ENCODE results near the gene HDC.

DNA sequence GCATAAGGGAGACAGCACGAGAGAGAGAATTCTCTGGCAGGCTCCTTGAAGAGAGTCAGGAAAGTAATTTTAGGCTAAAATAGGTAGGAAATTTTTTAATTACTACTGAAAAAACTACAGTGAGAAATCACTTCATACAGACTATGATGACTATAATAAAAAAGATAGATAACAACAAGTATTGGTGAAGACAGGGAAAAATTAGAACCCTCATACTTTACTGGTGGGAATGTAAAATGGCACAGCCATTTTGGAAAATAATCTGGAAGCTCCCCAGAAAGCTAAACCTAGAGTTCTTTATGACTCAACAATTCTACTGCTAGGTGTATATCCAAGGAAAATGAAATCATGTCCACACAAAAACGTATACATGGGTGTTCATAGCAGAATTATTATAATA is 2.1 kb upstream of the HDC start:
- TF ChIP-seq POLR2A (IDR thresholded peaks at IDR 0.05) = no peak
- TF ChIP-seq, protein P1, sequence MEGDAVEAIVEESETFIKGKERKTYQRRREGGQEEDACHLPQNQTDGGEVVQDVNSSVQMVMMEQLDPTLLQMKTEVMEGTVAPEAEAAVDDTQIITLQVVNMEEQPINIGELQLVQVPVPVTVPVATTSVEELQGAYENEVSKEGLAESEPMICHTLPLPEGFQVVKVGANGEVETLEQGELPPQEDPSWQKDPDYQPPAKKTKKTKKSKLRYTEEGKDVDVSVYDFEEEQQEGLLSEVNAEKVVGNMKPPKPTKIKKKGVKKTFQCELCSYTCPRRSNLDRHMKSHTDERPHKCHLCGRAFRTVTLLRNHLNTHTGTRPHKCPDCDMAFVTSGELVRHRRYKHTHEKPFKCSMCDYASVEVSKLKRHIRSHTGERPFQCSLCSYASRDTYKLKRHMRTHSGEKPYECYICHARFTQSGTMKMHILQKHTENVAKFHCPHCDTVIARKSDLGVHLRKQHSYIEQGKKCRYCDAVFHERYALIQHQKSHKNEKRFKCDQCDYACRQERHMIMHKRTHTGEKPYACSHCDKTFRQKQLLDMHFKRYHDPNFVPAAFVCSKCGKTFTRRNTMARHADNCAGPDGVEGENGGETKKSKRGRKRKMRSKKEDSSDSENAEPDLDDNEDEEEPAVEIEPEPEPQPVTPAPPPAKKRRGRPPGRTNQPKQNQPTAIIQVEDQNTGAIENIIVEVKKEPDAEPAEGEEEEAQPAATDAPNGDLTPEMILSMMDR (IDR thresholded peaks at IDR 0.05 in 8 of 11, conservative IDR thresholded peaks at IDR 0.05 in 3 of 11) = no peak
